IMR-90 (cell line): ENCODE results near the gene FIS1. TPM values are rescaled to one million over a fixed set of nuclear protein-coding genes. Genes with fewer than 3 reads are reported as not detected.

Source experiments
- ATAC-seq: fragments of 200-7000 bp; cut with Tn5 transposase; 2 replicates; pipeline ENCODE4 v1.9.1; 2020; ENCODE audit warnings: low read depth, mild to moderate bottlenecking, moderate library complexity
- BruUV-seq: library from RNA; stranded (reverse); fragments of 400-500 nt; replicated peaks from 2 replicates; lab custom pipeline; 2021; lab: Mats Ljungman, UMichigan
- CTCF ChIA-PET: fragments of 300-600 bp; formaldehyde crosslinking; extraction: SDS; loops from one replicate; lab custom pipeline; 2021; ENCODE audit warnings: antibody characterized with exemption; lab: Yijun Ruan, JAX
- POLR2A ChIA-PET: fragments of 300-600 bp; sonication (Branson Sonifier 250); formaldehyde crosslinking; loops from one replicate; lab custom pipeline; 2022; ENCODE audit warnings: antibody characterized with exemption; ENCODE audit not compliant: unreplicated experiment; lab: Charles Lee
- DNase-seq: peaks from one replicate; pipeline ENCODE4 v3.0.0; 2013
- H2AFZ ChIP-seq: replicated peaks from 2 replicates; pipeline ENCODE3; 2013; ENCODE audit warnings: low read length, mild to moderate bottlenecking; ENCODE audit not compliant: poor library complexity
- H2AK5ac ChIP-seq: 2 replicates; pipeline ENCODE4 v1.6.1; 2013; ENCODE audit warnings: low read depth, low read length, inconsistent platforms
- H2AK9ac ChIP-seq: replicated peaks from 2 replicates; pipeline ENCODE3; 2013; ENCODE audit warnings: mild to moderate bottlenecking, low read depth, low read length, moderate library complexity; ENCODE audit not compliant: poor library complexity
- H2BK120ac ChIP-seq: 2 replicates; pipeline ENCODE4 v1.6.1; 2013; ENCODE audit warnings: low read depth, low read length, inconsistent platforms
- H2BK15ac ChIP-seq: 3 replicates; pipeline ENCODE4 v1.6.1; 2013; ENCODE audit warnings: low read depth, low read length, inconsistent platforms
- H2BK20ac ChIP-seq: 2 replicates; pipeline ENCODE4 v1.6.1; 2013; ENCODE audit warnings: low read depth, mild to moderate bottlenecking, inconsistent platforms, low read length, moderate library complexity
- H2BK5ac ChIP-seq: 2 replicates; pipeline ENCODE4 v1.6.1; 2013; ENCODE audit warnings: mild to moderate bottlenecking, low read depth, low read length, inconsistent platforms; ENCODE audit not compliant: poor library complexity, severe bottlenecking
- H3K14ac ChIP-seq: replicated peaks from 2 replicates; pipeline ENCODE4 v1.6.1; 2013; ENCODE audit warnings: low read depth, low read length, inconsistent platforms
- H3K18ac ChIP-seq: 2 replicates; pipeline ENCODE4 v1.6.1; 2013; ENCODE audit warnings: low read depth, low read length, control low read depth
- H3K23ac ChIP-seq: 2 replicates; pipeline ENCODE4 v1.6.1; 2013; ENCODE audit warnings: low read depth, low read length, inconsistent platforms
- H3K27ac ChIP-seq: 2 replicates; pipeline ENCODE4 v1.5.1; 2013; ENCODE audit warnings: mild to moderate bottlenecking, control low read depth, low read length; ENCODE audit not compliant: insufficient read depth
- H3K27me3 ChIP-seq: 2 replicates; pipeline ENCODE4 v1.6.1; 2013; ENCODE audit warnings: low read length; ENCODE audit not compliant: control insufficient read depth, insufficient read depth
- H3K36me3 ChIP-seq: 2 replicates; pipeline ENCODE4 v1.6.1; 2013; ENCODE audit warnings: low read length, mixed read lengths; ENCODE audit not compliant: control insufficient read depth, insufficient read depth
- H3K4ac ChIP-seq: 2 replicates; pipeline ENCODE4 v1.6.1; 2013; ENCODE audit warnings: low read depth, low read length, inconsistent platforms
- H3K4me1 ChIP-seq: 2 replicates; pipeline ENCODE4 v1.6.1; 2013; ENCODE audit warnings: low read length, mixed read lengths; ENCODE audit not compliant: control insufficient read depth, insufficient read depth
- H3K4me2 ChIP-seq: 2 replicates; pipeline ENCODE4 v1.6.1; 2013; ENCODE audit warnings: low read depth, mild to moderate bottlenecking, control low read depth, low read length, moderate library complexity
- H3K4me3 ChIP-seq: 2 replicates; pipeline ENCODE4 v1.5.1; 2013; ENCODE audit warnings: low read depth, mild to moderate bottlenecking, control low read depth, low read length, moderate library complexity; ENCODE audit not compliant: insufficient read depth
- H3K56ac ChIP-seq: 2 replicates; pipeline ENCODE4 v1.6.1; 2013; ENCODE audit warnings: low read length, inconsistent platforms; ENCODE audit not compliant: insufficient read depth; ENCODE audit errors: extremely low read depth
- H3K79me1 ChIP-seq, 2 experiments: 2 replicates each; pipeline ENCODE4 v1.6.1; 2013; ENCODE audit warnings: low read length in 2 of 2, inconsistent platforms in 1 of 2, low read depth in 1 of 2
- H3K9ac ChIP-seq: 2 replicates; pipeline ENCODE4 v1.6.1; 2013; ENCODE audit warnings: low read depth, low read length, control low read depth
- H3K9me1 ChIP-seq: 2 replicates; pipeline ENCODE4 v1.6.1; 2013; ENCODE audit warnings: low read length, inconsistent platforms; ENCODE audit not compliant: insufficient read depth
- H3K9me3 ChIP-seq: 2 replicates; pipeline ENCODE4 v1.6.1; 2013; ENCODE audit warnings: low read length; ENCODE audit not compliant: control insufficient read depth, insufficient read depth
- H4K20me1 ChIP-seq: 2 replicates; pipeline ENCODE4 v1.6.1; 2013; ENCODE audit warnings: low read length, inconsistent platforms; ENCODE audit not compliant: insufficient read depth
- H4K5ac ChIP-seq: 2 replicates; pipeline ENCODE4 v1.6.1; 2013; ENCODE audit warnings: mild to moderate bottlenecking, low read depth, low read length, control low read depth
- H4K8ac ChIP-seq, 2 experiments: 2 replicates each; pipeline ENCODE4 v1.6.1; 2013; ENCODE audit warnings: low read depth in 2 of 2, low read length in 2 of 2, control low read depth in 1 of 2, inconsistent platforms in 1 of 2
- H4K91ac ChIP-seq: 2 replicates; pipeline ENCODE4 v1.6.1; 2013; ENCODE audit warnings: low read depth, low read length, inconsistent platforms; ENCODE audit not compliant: insufficient read depth
- BHLHE40 ChIP-seq: fragments of 150-350 bp; IDR thresholded peaks from 2 replicates; pipeline ENCODE4 v1.6.1; 2016; ENCODE audit warnings: mild to moderate bottlenecking, low read depth, low read length
- CEBPB ChIP-seq: IDR thresholded peaks from 2 replicates; pipeline ENCODE4 v1.6.1; 2012; ENCODE audit warnings: low read depth, low read length, improper control_type of control experiment
- CHD1 ChIP-seq: IDR thresholded peaks from 2 replicates; pipeline ENCODE4 v1.6.1; 2012; ENCODE audit warnings: low read depth, low read length, improper control_type of control experiment
- FOS ChIP-seq: fragments of 150-350 bp; IDR thresholded peaks from 2 replicates; pipeline ENCODE4 v1.6.1; 2016; ENCODE audit warnings: low read depth, low read length
- MAFK ChIP-seq: IDR thresholded peaks from 2 replicates; pipeline ENCODE4 v1.6.1; 2012; ENCODE audit warnings: low read depth, low read length, improper control_type of control experiment
- MAZ ChIP-seq: IDR thresholded peaks from 2 replicates; pipeline ENCODE4 v1.6.1; 2012; ENCODE audit warnings: low read depth, mild to moderate bottlenecking, low read length, improper control_type of control experiment, moderate library complexity, borderline replicate concordance
- MXI1 ChIP-seq: IDR thresholded peaks from 2 replicates; pipeline ENCODE4 v1.6.1; 2012; ENCODE audit warnings: low read depth, mild to moderate bottlenecking, low read length, moderate library complexity, borderline replicate concordance
- NFE2L2 ChIP-seq: fragments of 150-350 bp; IDR thresholded peaks from 2 replicates; pipeline ENCODE4 v1.6.1; 2016; ENCODE audit warnings: low read depth, mild to moderate bottlenecking, low read length
- POLR2A ChIP-seq: IDR thresholded peaks from 2 replicates; pipeline ENCODE4 v1.6.1; 2012; ENCODE audit warnings: mild to moderate bottlenecking, low read depth, low read length
- RAD21 ChIP-seq: IDR thresholded peaks from 2 replicates; pipeline ENCODE4 v1.6.1; 2012; ENCODE audit warnings: low read length, improper control_type of control experiment
- RCOR1 ChIP-seq: IDR thresholded peaks from 2 replicates; pipeline ENCODE4 v1.6.1; 2012; ENCODE audit warnings: mild to moderate bottlenecking, low read length, improper control_type of control experiment; ENCODE audit not compliant: insufficient replicate concordance
- RFX5 ChIP-seq: IDR thresholded peaks from 2 replicates; pipeline ENCODE4 v1.8.0; 2012; ENCODE audit warnings: low read depth, mild to moderate bottlenecking, low read length, moderate library complexity
- SMC3 ChIP-seq: fragments of 150-350 bp; IDR thresholded peaks from 2 replicates; pipeline ENCODE4 v1.6.1; 2016; ENCODE audit warnings: low read depth, mild to moderate bottlenecking, antibody characterized with exemption, low read length, moderate library complexity
- WGBS, 2 experiments: methylation state at CpG; one replicate each; pipeline versions ENCODE4 v1.1.5 to v1.1.7; 2013; ENCODE audit warnings: missing lambda C conversion rate in 2 of 2; ENCODE audit not compliant: insufficient read length in 1 of 2; ENCODE audit errors: extremely low coverage in 2 of 2; 5-methylcytosine and 5-hydroxymethylcytosine counted together
- dilution Hi-C: fragments of 300-500 bp; cut with HindIII; formaldehyde crosslinking; loops from one replicate; pipeline ENCODE4 v1.14.3; 2018; ENCODE audit warnings: low sequenced_read_pairs; ENCODE audit not compliant: unreplicated experiment
- in situ Hi-C: fragments of 300-500 bp; cut with MboI; formaldehyde crosslinking; loops from 3 replicates; pipeline ENCODE4 v1.14.3; 2019; ENCODE audit warnings: low sequenced_read_pairs, inconsistent platforms, mixed read lengths
- intact Hi-C: fragments of 100-400 bp; cut with micrococcal nuclease; formaldehyde crosslinking; loops from 2 replicates; pipeline ENCODE4 v1.10.0; 2022
- polyA plus RNA-seq, 3 experiments: library from polyadenylated mRNA; depleted of rRNA; stranded (reverse); fragments of >200 nt; gene quantifications; 2 replicates each; pipeline ENCODE4 v1.2.3, GENCODE V29; 2012; ENCODE audit warnings: low replicate concordance in 1 of 3
- total RNA-seq: library from RNA; depleted of rRNA; stranded (reverse); fragments of >200 nt; gene quantifications from 2 replicates; pipeline ENCODE4 v1.2.3, GENCODE V29; 2012
- TF ChIP-seq, protein P1 (sequence below): conservative IDR thresholded peaks from 2 replicates; pipeline ENCODE4 v1.5.1; 2012; ENCODE audit warnings: mild to moderate bottlenecking, low read depth, low read length, improper control_type of control experiment
- TF ChIP-seq, protein P2 (sequence below): fragments of 150-350 bp; IDR thresholded peaks from 2 replicates; pipeline ENCODE4 v1.6.1; 2017; ENCODE audit warnings: mild to moderate bottlenecking, antibody characterized with exemption, low read length, low read depth
- TF ChIP-seq, protein P3 (sequence below): fragments of 150-350 bp; IDR thresholded peaks from 2 replicates; pipeline ENCODE4 v1.6.1; 2016; ENCODE audit warnings: low read depth, mild to moderate bottlenecking, low read length, moderate library complexity, borderline replicate concordance

Gene FIS1
- total and polyA plus RNA-seq, 2 of the 4 experiments (the other 2 are of a cell fraction) = 293 to 489 TPM

DNA sequence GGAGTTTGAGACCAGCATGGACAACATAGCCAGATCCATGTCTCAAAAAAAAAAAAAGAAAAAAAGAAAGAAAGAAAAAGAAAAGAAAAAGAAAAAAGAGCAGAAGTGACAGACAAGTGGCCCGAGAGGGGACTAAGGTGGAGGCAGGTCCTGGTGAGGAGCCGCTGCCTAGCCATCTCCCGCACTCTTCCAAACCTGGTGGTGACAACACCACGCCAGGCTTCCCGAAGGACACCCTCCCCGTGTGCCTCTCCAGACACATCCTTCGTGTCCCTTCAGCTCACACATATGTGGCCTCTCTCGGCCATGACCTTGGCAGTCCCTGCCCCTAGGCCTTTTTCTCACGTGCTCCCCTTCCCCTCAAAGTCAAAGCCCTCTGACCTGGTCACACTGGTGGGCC lies 40.3 kb upstream of the FIS1 start:
- Histone ChIP-seq H4K91ac (no peak overlapping the region), H3K9me1 (no peaks in the 10 kb centered on the region), H3K4me1 (no peaks in the 10 kb centered on the region), H2AK9ac (no peak overlapping the region), H2AK5ac (no peak overlapping the region), H4K5ac (no peak overlapping the region), H3K27me3 (peaks cover 30% of the 10 kb centered on the region), H3K23ac (no peak overlapping the region), H3K4me2 (no peak overlapping the region), H3K9ac (no peak overlapping the region), H2BK15ac (no peak overlapping the region), H2BK120ac (no peak overlapping the region), H3K56ac (no peak overlapping the region), H3K18ac (no peak overlapping the region), H3K27ac (no peak overlapping the region), H2BK5ac (no peak overlapping the region), H3K4ac (no peak overlapping the region), H3K4me3 (no peak overlapping the region), H4K8ac (no peak overlapping the region), H3K14ac (no peak overlapping the region), H3K36me3 (no peaks in the 10 kb centered on the region), H4K20me1 (no peaks in the 10 kb centered on the region), H3K79me1 (no peaks in the 10 kb centered on the region), H2AFZ (no peak overlapping the region), H3K9me3 (peaks cover 3% of the 10 kb centered on the region), H2BK20ac (no peak overlapping the region)
- DNase-seq = no peak
- BruUV-seq = no TSS peak
- intact Hi-C loops (no loop called here), dilution Hi-C loops (no loop called here), in situ Hi-C loops (loop anchor here (10.0 to 25.0 kb wide), 2 partner anchors 390 to 1298 kb away; partner anchors contain the start of genes ACHE and AZGP1)
- ChIA-PET POLR2A (no interaction called here), CTCF (interaction anchor here (1.0 kb wide), 1 partner anchor 141 kb away, joined by 5 read pairs; no protein-coding TSS in a partner anchor)
- WGBS, 2 experiments = no CpG with 5 or more reads among the region's 9 CpGs
- ATAC-seq = no peak
- TF ChIP-seq NFE2L2 = no peak
- TF ChIP-seq FOS = no peak
- TF ChIP-seq RFX5 = no peak
- TF ChIP-seq RCOR1 = no peak
- no peak for TF ChIP-seq BHLHE40
- no peak for TF ChIP-seq CEBPB
- no peak for TF ChIP-seq CHD1
- no peak for TF ChIP-seq POLR2A
- TF ChIP-seq, protein P1, sequence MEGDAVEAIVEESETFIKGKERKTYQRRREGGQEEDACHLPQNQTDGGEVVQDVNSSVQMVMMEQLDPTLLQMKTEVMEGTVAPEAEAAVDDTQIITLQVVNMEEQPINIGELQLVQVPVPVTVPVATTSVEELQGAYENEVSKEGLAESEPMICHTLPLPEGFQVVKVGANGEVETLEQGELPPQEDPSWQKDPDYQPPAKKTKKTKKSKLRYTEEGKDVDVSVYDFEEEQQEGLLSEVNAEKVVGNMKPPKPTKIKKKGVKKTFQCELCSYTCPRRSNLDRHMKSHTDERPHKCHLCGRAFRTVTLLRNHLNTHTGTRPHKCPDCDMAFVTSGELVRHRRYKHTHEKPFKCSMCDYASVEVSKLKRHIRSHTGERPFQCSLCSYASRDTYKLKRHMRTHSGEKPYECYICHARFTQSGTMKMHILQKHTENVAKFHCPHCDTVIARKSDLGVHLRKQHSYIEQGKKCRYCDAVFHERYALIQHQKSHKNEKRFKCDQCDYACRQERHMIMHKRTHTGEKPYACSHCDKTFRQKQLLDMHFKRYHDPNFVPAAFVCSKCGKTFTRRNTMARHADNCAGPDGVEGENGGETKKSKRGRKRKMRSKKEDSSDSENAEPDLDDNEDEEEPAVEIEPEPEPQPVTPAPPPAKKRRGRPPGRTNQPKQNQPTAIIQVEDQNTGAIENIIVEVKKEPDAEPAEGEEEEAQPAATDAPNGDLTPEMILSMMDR = no peak
- no peak for TF ChIP-seq SMC3
- no peak for TF ChIP-seq RAD21
- no peak for TF ChIP-seq MAZ
- TF ChIP-seq MAFK = no peak
- TF ChIP-seq, protein P2, sequence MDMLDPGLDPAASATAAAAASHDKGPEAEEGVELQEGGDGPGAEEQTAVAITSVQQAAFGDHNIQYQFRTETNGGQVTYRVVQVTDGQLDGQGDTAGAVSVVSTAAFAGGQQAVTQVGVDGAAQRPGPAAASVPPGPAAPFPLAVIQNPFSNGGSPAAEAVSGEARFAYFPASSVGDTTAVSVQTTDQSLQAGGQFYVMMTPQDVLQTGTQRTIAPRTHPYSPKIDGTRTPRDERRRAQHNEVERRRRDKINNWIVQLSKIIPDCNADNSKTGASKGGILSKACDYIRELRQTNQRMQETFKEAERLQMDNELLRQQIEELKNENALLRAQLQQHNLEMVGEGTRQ = no peak
- TF ChIP-seq, protein P3, sequence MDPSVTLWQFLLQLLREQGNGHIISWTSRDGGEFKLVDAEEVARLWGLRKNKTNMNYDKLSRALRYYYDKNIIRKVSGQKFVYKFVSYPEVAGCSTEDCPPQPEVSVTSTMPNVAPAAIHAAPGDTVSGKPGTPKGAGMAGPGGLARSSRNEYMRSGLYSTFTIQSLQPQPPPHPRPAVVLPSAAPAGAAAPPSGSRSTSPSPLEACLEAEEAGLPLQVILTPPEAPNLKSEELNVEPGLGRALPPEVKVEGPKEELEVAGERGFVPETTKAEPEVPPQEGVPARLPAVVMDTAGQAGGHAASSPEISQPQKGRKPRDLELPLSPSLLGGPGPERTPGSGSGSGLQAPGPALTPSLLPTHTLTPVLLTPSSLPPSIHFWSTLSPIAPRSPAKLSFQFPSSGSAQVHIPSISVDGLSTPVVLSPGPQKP = no peak
- no peak for TF ChIP-seq MXI1
